Uterus (tissue), 4 donors: ENCODE data around the gene MYD88. TPM values are rescaled to one million over a fixed set of nuclear protein-coding genes. Genes with fewer than 3 reads are reported as not detected.

ENCODE experiments used
- DNase-seq, 2 donors: peaks; one replicate each; pipeline ENCODE4 v3.0.0-alpha.2; 2019 to 2020
- H3K27ac ChIP-seq, 2 donors: fragments of 200-600 bp; sonication (generic); 1 replicate in 1 of 2; 2 replicates in 1 of 2; pipeline ENCODE4 v1.5.1; 2016 to 2018
- H3K27me3 ChIP-seq, 2 donors: fragments of 200-600 bp; sonication (generic); one replicate each; pipeline ENCODE4 v1.5.1; 2018 to 2019; ENCODE audit warnings: control low read depth in 1 of 2
- H3K36me3 ChIP-seq, 2 donors: fragments of 200-600 bp; sonication (generic); one replicate each; pipeline ENCODE4 v1.5.1; 2019; ENCODE audit warnings: control low read depth in 1 of 2
- H3K4me1 ChIP-seq, 2 donors: fragments of 200-600 bp; sonication (generic); one replicate each; pipeline ENCODE4 v1.5.1; 2018 to 2019; ENCODE audit warnings: control low read depth in 1 of 2
- H3K4me3 ChIP-seq, 2 donors: fragments of 200-600 bp; sonication (generic); 1 replicate in 1 of 2; 2 replicates in 1 of 2; pipeline ENCODE4 v1.5.1; 2018 to 2019; ENCODE audit warnings: mild to moderate bottlenecking in 1 of 2
- H3K9me3 ChIP-seq, 2 donors: fragments of 200-600 bp; sonication (generic); one replicate each; pipeline ENCODE4 v1.5.1; 2019; ENCODE audit warnings: control low read depth in 1 of 2
- CTCF ChIP-seq, 4 experiments: fragments of 200-600 bp in 2 of 4; fragments of 450-650 bp in 2 of 4; sonication (generic) in 2 of 4; IDR thresholded peaks; one replicate each; pipeline ENCODE4 v1.5.1; 2016 to 2019; ENCODE audit warnings: antibody characterized with exemption in 4 of 4, mild to moderate bottlenecking in 2 of 4, moderate library complexity in 1 of 4
- POLR2A ChIP-seq, 2 donors: fragments of 450-650 bp; IDR thresholded peaks; one replicate each; pipeline ENCODE4 v1.6.1; 2016; ENCODE audit warnings: antibody characterized with exemption in 2 of 2, mild to moderate bottlenecking in 1 of 2, moderate library complexity in 1 of 2
- intact Hi-C: fragments of 100-400 bp; cut with DNase I; formaldehyde crosslinking; loops from one replicate; pipeline ENCODE4 v1.15.1; 2023; ENCODE audit warnings: low total_unique reads
- total RNA-seq, 4 donors: library from RNA; depleted of rRNA in 3 of 4; stranded (reverse); fragments of >200 nt in 3 of 4; gene quantifications; one replicate each; pipeline versions ENCODE4 v1.1.0 to v1.2.4, GENCODE V29; 2014 to 2023
- donor health status: DM: yes; HTN: yes; CAD: no.

The MYD88 gene
- total RNA-seq, 4 donors from 2014 or later = 2.0 to 30.9 (median 22.3) TPM

- Histone ChIP-seq H3K27me3 (no peaks in the 10 kb centered on the region), H3K4me3 (no peak overlapping the region), H3K36me3 (no peaks in the 10 kb centered on the region), H3K27ac (no peak overlapping the region), H3K9me3 (no peaks in the 10 kb centered on the region), H3K4me1 (no peaks in the 10 kb centered on the region)
- intact Hi-C loops = no loop called here
- TF ChIP-seq POLR2A (IDR thresholded peaks at IDR 0.05) = no peak
- no peak for TF ChIP-seq CTCF (IDR thresholded peaks at IDR 0.05)
- no peak for DNase-seq
Measured at GRCh38 chr3:38102444-38102814, 36.0 kb upstream of the MYD88 start.

GRCh38 chr3:38105525-38105924 is 32.9 kb upstream of the MYD88 start:
- H3K9me3 ChIP-seq = no peaks in the 10 kb centered on the region
- no peak overlapping the region for H3K4me3 ChIP-seq
- intact Hi-C loops = no loop called here
- no peaks in the 10 kb centered on the region for H3K27me3 ChIP-seq
- H3K27ac ChIP-seq = no peak overlapping the region
- H3K36me3 ChIP-seq = no peaks in the 10 kb centered on the region
- no peak for DNase-seq
- H3K4me1 ChIP-seq = no peaks in the 10 kb centered on the region
- no peak for TF ChIP-seq POLR2A (IDR thresholded peaks at IDR 0.05)
- TF ChIP-seq CTCF (IDR thresholded peaks at IDR 0.05) = no peak

- Histone ChIP-seq H3K4me3 (no peak overlapping the region), H3K27me3 (no peaks in the 10 kb centered on the region), H3K4me1 (no peaks in the 10 kb centered on the region), H3K27ac (no peak overlapping the region), H3K9me3 (no peaks in the 10 kb centered on the region), H3K36me3 (no peaks in the 10 kb centered on the region)
- no peak for DNase-seq
- intact Hi-C loops = no loop called here
- TF ChIP-seq POLR2A (IDR thresholded peaks at IDR 0.05) (no peak), CTCF (IDR thresholded peaks at IDR 0.05) (no peak)
Measured at GRCh38 chr3:38107911-38108648, 30.4 kb upstream of the MYD88 start.

DNA sequence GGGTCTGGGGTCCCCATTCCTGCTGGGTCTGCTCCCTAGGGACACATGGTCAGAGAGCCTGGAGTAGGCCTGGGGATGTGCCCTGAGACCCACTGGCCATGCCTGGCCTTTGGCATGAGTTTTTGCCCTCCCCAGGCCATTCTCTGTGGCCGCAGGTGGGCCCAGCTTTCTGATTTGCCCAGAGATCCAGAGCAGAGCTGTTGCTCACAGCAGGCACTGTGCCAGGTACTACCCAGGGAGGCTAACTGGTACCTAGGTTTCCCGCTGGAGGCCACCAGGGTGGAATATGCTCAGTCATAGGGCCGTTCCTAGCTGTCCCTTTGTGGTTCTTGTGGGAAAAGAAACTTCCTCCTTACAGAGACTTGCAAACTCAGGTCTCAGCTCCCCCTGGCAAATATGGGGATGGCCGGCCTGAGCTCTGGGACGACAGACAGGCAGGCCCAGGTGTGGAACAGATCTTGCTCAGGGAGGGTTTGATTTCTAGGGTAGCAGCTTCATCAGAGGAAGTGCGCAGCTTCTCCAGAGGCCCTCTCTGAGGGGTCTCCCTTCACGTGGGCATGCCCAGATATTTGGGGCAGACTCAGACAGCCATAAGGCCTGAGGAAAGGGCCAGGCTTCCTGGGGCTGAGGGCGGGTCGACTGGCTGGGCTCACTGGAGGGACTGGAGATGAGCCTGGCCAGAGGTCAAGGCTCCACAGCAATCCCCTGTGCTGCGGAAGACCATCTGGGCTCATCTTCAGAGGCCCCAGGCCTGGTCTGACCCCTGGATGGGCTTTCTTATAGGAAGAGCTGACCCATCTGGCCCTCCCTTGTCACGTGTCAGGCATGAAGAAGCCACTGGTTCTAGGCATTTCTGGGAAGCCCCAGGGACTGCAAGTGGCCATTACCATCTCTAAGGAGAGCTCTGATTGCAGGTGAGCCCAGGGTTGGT is 29.5 kb upstream of the MYD88 start:
- no peak for DNase-seq
- Histone ChIP-seq H3K4me3 (no peak overlapping the region), H3K36me3 (no peaks in the 10 kb centered on the region), H3K27me3 (no peaks in the 10 kb centered on the region), H3K27ac (no peak overlapping the region), H3K9me3 (no peaks in the 10 kb centered on the region), H3K4me1 (no peaks in the 10 kb centered on the region)
- TF ChIP-seq CTCF (IDR thresholded peaks at IDR 0.05) (no peak), POLR2A (IDR thresholded peaks at IDR 0.05) (no peak)
- intact Hi-C loops = no loop called here
